ENCODE measurements around the gene LRRK1.

The LRRK1 gene

GRCh38 chr15:101088271-101088670 is 169.1 kb downstream of the LRRK1 start:
- H3K27ac Mint-ChIP-seq, result peak overlapping the region in 1 of 3 experiments; percentile 22
- no peak for TF ChIP-seq CTCF (IDR thresholded peaks at IDR 0.05; ENCODE audit: unreplicated experiment in 3 of 3)
- peaks cover 4% of the 10 kb centered on the region for H3K27me3 Mint-ChIP-seq (ENCODE audit: low read depth)
- peaks cover 45% of the 10 kb centered on the region for H3K4me1 Mint-ChIP-seq
- no peaks in the 10 kb centered on the region for H3K9me3 Mint-ChIP-seq
- no peaks in the 10 kb centered on the region for H3K36me3 Mint-ChIP-seq (ENCODE audit: low read depth)
- no peak overlapping the region for H3K4me3 Mint-ChIP-seq

- peak; percentile 98 to 99 (median 99) for TF ChIP-seq CTCF (IDR thresholded peaks at IDR 0.05; ENCODE audit: unreplicated experiment in 3 of 3)
- no peaks in the 10 kb centered on the region for H3K36me3 Mint-ChIP-seq (ENCODE audit: low read depth)
- peak overlapping the region; percentile 94 to 100 (median 96) for H3K27ac Mint-ChIP-seq
- peaks cover 44% of the 10 kb centered on the region for H3K4me1 Mint-ChIP-seq
- H3K9me3 Mint-ChIP-seq, result no peaks in the 10 kb centered on the region
- H3K4me3 Mint-ChIP-seq, result peak overlapping the region in 2 of 3 experiments; percentile 18 to 26
- peaks cover 4% of the 10 kb centered on the region for H3K27me3 Mint-ChIP-seq (ENCODE audit: low read depth)
Measured at GRCh38 chr15:101088788-101089578, 169.8 kb downstream of the LRRK1 start.

GRCh38 chr15:101089579-101090427 is 170.6 kb downstream of the LRRK1 start:
- no peaks in the 10 kb centered on the region for H3K9me3 Mint-ChIP-seq
- TF ChIP-seq CTCF (IDR thresholded peaks at IDR 0.05; ENCODE audit: unreplicated experiment in 3 of 3), result no peak
- peaks cover 44% of the 10 kb centered on the region for H3K4me1 Mint-ChIP-seq
- peak overlapping the region; percentile 94 to 100 (median 96) for H3K27ac Mint-ChIP-seq
- H3K36me3 Mint-ChIP-seq (ENCODE audit: low read depth), result no peaks in the 10 kb centered on the region
- peaks cover 4% of the 10 kb centered on the region for H3K27me3 Mint-ChIP-seq (ENCODE audit: low read depth)
- H3K4me3 Mint-ChIP-seq, result peak overlapping the region in 2 of 3 experiments; percentile 18 to 26

- peaks cover 44% of the 10 kb centered on the region for H3K4me1 Mint-ChIP-seq
- no peaks in the 10 kb centered on the region for H3K9me3 Mint-ChIP-seq
- H3K27ac Mint-ChIP-seq, result peak overlapping the region; percentile 94 to 100 (median 96)
- H3K4me3 Mint-ChIP-seq, result no peak overlapping the region
- no peaks in the 10 kb centered on the region for H3K36me3 Mint-ChIP-seq (ENCODE audit: low read depth)
- TF ChIP-seq CTCF (IDR thresholded peaks at IDR 0.05; ENCODE audit: unreplicated experiment in 3 of 3), result no peak
- H3K27me3 Mint-ChIP-seq (ENCODE audit: low read depth), result peaks cover 4% of the 10 kb centered on the region
Measured at GRCh38 chr15:101090428-101090790, 171.3 kb downstream of the LRRK1 start.

- Mint-ChIP-seq H3K27ac (peak overlapping the region; percentile 94 to 100 (median 96)), H3K27me3 (ENCODE audit: low read depth) (peaks cover 4% of the 10 kb centered on the region), H3K4me3 (peak overlapping the region in 1 of 3 experiments; percentile 30), H3K9me3 (no peaks in the 10 kb centered on the region), H3K4me1 (peaks cover 44% of the 10 kb centered on the region), H3K36me3 (ENCODE audit: low read depth) (no peaks in the 10 kb centered on the region)
- no peak for TF ChIP-seq CTCF (IDR thresholded peaks at IDR 0.05; ENCODE audit: unreplicated experiment in 3 of 3)
Measured at GRCh38 chr15:101091080-101092017, 172.2 kb downstream of the LRRK1 start.
